Fibroblast of skin of back (primary cell): ENCODE measurements around the gene GPER1.

Experiments used
- DNase-seq: peaks from one replicate; pipeline ENCODE4 v3.0.0-alpha.2; 2013

GPER1 gene

GRCh38 chr7:1054438-1054837, 33.5 kb upstream of the GPER1 start:
- no peak for DNase-seq

DNA sequence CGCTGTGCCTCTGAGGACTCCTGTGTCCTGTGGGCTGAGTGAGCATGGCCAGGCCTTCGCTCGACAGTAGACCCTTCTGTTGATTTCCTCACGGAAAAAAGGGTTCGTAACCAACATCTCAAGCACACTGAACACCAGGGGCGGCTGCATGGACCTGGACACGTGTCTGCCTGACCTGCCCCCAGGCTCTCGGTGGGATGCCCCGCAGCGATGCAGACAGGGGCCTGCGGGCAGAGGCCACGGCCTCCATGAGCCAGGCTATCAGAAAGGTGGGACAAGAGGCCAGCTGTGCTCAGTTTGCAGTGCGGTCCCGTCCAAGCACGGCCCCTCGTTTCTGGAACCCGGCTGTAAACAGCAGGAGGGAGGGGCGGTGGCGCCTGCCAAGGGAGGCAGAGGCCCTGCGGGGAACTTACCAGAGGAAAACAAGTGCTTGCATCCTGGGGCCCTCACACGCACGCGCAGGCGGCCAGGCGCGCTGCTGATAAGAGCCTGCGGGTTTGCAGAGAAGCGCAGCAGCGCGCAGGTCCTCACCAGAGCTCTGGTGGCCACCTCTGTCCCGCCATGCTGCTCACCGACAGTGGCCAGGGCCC, 33.0 kb upstream of the GPER1 start:
- DNase-seq = peak; percentile 24

- no peak for DNase-seq
These were observed 32.4 kb upstream of the GPER1 start for GRCh38 chr7:1055491-1055955.

GRCh38 chr7:1055956-1056784, 31.7 kb upstream of the GPER1 start:
- DNase-seq = no peak

DNA sequence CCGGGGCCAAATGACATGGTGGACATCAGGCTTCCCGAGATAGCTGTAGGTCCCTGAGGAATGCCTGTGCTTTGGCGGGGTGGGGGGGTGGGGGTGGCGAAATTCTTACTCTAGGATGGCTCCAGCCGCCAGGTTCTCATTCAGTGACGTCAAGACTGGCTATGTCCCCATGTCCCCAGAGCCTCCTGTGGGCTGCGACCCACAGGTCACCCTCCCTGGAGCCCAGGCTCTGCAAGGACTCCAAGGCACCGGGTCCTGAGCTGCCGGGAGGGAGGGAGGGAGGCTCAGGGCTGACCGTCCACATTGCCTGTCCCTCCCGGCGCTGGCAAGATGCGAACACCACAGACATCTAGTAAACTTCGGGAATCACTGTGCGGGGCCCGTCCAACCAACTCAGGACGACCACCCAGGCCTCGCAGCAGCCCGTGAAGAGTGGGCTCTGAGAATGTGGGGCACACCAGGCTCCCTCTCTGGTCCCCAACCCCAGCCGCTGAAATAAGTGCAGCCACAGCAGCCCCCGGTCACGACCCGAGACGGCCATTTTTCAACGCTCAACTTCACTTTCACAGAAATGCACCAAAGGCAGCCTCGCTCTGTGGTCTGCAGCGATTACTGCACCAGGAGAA, 31.0 kb upstream of the GPER1 start:
- DNase-seq = no peak

DNA sequence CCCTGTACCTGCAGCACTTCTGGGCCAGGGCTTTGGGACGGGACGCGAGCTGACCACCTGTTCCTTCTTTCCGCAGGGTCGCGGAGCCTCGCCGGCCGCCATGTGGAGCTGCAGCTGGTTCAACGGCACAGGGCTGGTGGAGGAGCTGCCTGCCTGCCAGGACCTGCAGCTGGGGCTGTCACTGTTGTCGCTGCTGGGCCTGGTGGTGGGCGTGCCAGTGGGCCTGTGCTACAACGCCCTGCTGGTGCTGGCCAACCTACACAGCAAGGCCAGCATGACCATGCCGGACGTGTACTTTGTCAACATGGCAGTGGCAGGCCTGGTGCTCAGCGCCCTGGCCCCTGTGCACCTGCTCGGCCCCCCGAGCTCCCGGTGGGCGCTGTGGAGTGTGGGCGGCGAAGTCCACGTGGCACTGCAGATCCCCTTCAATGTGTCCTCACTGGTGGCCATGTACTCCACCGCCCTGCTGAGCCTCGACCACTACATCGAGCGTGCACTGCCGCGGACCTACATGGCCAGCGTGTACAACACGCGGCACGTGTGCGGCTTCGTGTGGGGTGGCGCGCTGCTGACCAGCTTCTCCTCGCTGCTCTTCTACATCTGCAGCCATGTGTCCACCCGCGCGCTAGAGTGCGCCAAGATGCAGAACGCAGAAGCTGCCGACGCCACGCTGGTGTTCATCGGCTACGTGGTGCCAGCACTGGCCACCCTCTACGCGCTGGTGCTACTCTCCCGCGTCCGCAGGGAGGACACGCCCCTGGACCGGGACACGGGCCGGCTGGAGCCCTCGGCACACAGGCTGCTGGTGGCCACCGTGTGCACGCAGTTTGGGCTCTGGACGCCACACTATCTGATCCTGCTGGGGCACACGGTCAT, 30.3 kb upstream of the GPER1 start:
- no peak for DNase-seq

- no peak for DNase-seq
These were observed 29.6 kb upstream of the GPER1 start for GRCh38 chr7:1058311-1058710.

GRCh38 chr7:1058821-1059199, 29.1 kb upstream of the GPER1 start:
- peak; percentile 57 for DNase-seq

DNA sequence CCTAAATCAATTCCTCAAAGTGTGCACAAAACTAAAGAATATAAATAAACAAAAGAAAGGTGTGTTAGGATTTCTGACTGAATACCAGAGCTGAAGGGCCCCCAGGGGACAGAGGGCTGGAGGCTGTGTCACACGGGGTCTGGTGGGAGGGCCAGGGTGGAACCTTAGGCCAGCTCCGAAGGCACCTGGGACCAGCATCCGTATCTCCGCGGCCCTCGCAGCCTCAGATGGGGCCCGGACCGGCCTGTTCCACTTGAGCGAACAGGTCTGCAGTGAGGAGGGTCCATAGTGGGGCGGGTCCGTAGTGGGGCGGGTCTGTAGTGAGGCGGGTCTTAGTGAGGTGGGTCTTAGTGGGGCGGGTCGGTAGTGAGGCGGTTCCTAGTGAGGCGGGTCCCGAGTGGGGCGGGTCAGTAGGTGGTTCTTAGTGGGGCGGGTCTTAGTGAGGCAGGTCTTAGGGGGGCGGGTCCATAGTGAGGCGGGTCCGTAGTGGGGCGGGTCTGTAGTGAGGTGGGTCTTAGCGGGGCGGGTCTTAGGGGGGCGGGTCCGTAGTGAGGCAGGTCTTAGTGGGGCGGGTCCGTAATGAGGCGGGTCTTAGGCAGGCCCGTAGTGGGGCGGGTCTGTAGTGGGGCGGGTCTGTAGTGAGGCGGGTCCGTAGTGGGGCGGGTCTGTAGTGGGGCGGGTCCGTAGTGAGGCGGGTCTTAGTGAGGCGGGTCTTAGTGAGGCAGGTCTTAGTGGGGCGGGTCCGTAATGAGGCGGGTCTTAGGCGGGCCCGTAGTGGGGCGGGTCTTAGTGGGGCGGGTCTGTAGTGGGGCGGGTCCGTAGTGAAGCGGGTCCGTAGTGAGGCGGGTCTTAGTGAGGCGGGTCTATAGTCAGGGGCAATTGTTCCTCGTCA, 28.5 kb upstream of the GPER1 start:
- peak; percentile 47 for DNase-seq

DNA sequence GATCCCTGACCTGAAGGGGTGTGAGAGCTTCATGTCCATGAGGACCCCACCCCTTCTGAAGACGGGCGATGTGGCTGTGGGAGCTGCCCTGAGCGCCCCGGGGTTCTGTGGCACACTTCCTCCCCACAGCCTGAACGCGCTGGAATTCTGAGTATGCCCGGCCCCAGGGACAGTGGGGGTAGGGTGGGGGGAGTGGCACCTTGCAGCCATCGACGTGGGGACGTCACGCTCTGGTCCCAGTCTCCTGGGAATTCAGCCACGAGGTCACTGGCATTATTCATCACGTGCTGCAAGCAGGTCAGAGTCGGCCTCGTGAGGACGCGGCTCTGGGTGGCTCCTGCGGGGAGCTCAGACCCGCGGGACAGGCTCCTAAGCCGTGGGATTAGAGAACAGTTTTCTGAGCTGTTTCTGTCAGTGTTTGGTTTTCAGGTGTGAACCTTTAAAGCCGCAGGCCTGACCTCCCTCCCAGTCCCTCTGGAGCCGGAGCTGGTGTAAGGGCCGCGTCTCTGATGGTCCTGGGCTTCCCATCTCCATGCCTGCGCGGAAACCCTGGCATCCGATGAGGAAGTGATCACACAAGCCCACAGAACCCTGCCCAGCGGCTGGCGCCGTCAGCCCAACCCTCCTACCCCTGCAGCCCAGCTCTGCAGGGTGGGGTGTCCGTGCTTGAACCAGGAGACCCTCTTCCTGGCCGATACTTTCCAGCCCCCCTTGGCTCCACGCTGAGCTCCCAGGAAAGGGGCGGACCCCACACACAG, 27.4 kb upstream of the GPER1 start:
- peak; percentile 43 for DNase-seq

DNA sequence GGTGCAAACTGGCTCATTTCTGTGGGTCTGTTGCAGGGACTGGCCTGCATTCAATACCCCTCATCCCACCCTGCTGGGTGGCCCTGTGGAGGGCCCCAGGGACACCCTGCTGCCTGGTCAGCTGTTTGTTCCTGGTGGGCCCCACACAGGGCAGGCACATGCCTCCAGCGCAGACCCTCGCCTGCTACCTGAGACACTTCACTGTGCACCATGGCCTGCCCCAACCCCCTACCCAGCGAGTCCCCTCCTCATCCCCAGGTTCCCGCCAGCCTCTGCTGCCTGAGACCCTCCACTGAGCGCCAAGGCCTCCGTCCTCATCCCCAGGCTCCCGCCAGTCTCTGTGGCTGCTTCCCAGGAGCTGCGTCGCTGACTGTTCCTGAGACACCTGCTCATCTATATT, 26.7 kb upstream of the GPER1 start:
- DNase-seq = no peak

- DNase-seq = no peak
These were observed 25.3 kb upstream of the GPER1 start for GRCh38 chr7:1062296-1063294.

DNA sequence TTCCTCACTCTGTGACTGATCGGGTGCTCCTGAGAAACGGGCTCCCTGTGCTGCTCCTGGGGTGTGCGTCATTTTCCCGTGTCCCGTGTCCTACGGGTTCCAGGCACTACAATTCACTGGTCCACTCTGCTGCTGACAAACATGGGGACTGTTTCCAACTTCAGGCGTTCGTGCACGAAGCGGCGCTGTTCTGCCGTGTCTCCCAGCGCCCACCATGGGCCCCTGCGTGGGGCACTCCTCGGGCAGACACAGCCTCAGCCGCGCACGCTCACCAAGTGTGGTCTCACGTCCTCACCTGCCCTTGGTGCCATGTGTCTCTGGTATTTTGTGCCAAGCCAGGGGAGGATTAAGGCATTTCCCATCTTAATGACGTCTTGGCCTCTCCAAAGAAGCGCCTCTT, 24.6 kb upstream of the GPER1 start:
- DNase-seq = no peak

DNA sequence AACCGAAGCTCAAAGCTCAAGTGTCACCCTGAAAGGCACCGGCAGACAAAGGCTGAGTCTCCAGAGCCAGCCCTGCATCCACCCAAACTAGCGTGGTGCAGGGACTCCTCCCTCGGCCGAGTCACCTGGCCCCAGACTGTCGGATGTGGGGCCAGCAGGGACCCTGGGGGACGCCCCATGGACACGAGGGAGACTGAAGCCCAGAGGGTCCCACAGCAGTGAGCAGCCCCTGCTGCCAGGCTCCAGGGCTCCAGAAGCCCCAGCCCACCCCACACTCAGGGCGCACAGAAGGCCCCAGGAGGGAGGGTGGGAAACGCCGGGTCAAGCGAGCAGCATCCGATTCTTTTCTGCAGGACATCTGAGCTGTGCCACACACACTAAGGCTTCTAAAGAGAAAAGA, 23.3 kb upstream of the GPER1 start:
- no peak for DNase-seq

DNA sequence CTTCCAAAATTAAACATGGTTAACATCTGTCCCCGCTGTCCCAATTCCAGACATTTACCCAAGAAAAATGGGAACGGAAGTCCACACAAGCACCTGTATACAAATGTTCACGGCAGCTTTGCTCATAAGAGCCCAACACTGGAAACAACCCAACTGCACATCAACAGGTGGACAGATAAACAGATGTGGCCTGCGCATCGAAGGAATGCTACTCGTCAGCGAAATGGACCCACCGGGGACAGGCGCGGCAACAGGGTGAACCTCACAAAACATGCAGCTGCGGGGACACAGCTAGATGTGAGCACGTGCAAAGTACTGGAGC, 22.7 kb upstream of the GPER1 start:
- no peak for DNase-seq

DNA sequence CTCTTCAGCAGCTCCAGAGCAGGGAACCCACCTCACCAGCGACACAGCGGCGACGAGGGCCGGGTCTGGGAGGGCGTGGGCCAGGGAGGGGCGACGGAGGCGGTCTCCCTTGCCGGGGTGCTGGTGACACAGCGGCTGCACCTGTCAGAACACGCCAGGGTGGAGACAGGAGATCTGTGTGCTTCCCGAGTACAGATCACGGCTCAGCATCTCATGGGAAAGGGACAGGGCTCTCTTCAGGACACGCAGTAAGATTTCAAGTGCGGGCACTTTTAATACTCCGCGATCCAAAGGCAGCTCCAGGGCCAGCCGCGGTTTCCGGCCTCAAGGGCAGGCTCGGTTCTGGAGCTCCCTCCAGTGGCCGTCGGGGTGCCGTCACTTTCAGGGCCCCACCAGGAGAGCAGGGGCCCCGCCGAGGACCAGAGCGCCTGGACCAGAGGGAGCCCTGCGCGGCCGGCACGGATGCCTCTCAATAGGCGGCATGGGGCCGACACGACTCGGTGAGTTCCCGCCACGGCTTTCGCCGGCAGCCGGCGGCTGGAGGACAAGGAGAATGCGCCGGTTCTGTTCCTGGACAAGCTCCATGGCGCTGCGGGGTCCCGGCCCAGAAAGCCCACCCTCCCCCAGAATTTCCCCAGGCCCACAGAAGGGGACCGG, 22.2 kb upstream of the GPER1 start:
- DNase-seq = peak; percentile 68

DNA sequence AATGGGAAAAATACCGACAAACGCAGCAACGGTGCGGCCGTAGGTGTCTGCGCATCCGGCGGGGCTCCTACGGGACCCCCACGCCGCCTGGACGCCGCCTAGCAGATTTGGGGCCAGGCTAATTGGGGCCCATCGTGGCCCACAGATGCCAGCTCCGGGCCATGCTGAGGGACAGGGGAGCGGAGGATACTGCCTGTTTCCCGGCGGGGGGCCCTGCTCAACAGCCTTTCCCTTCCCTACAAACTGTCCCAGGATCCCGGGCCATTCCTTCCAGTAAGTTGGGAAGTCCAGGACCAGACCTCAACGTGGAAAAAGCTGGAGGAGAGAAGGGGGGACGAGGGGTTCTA, 21.7 kb upstream of the GPER1 start:
- no peak for DNase-seq

DNA sequence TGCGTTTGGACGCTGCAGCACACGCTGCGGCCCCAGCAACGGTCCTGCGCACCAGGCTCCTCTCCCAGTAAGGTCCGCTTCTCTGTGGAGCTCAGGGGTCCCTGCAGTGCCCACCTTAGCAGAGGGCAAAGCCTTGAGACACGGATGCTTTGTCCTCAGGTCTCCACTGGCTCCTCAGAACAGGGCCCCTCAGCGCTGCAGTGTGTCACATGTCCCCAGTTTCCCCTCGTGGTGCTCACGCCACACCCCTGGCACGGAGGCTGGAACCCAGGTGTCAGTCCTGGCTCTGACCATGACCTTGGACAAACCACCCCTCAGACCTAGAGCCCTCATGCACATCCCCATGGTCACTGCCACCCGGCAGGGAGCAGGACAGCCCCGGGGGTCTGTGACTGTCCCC, 19.9 kb upstream of the GPER1 start:
- DNase-seq = no peak

- no peak for DNase-seq
These were observed 19.3 kb upstream of the GPER1 start for GRCh38 chr7:1068619-1069018.
